Neutrophil (primary cell): ENCODE data around the gene ZCWPW1.

Experiments
- H3K27ac ChIP-seq: fragments of 200-600 bp; sonication (generic); 2 replicates; pipeline ENCODE4 v1.5.1; 2016; ENCODE audit warnings: mild to moderate bottlenecking, moderate library complexity
- H3K27me3 ChIP-seq: fragments of 200-600 bp; sonication (generic); 2 replicates; pipeline ENCODE4 v1.6.0; 2016; ENCODE audit warnings: mild to moderate bottlenecking
- H3K36me3 ChIP-seq: fragments of 200-600 bp; sonication (generic); 2 replicates; pipeline ENCODE4 v1.5.1; 2017
- H3K4me1 ChIP-seq, 2 experiments: fragments of 200-600 bp in 1 of 2; sonication (generic) in 1 of 2; 1 replicate in 1 of 2; 2 replicates in 1 of 2; pipeline versions ENCODE4 v1.5.1 to v1.6.1; 2013 to 2016; ENCODE audit warnings: low read depth in 1 of 2, low read length in 1 of 2, mild to moderate bottlenecking in 1 of 2, moderate library complexity in 1 of 2; ENCODE audit not compliant: control insufficient read depth in 1 of 2, insufficient read depth in 1 of 2
- H3K4me3 ChIP-seq, 2 experiments: fragments of 200-600 bp in 1 of 2; sonication (generic) in 1 of 2; 1 replicate in 1 of 2; 2 replicates in 1 of 2; pipeline ENCODE4 v1.5.1; 2013 to 2016; ENCODE audit warnings: low read depth in 1 of 2, low read length in 1 of 2, mild to moderate bottlenecking in 1 of 2, moderate library complexity in 1 of 2
- H3K9me3 ChIP-seq: fragments of 200-600 bp; sonication (generic); 2 replicates; pipeline ENCODE4 v1.5.1; 2016
- TF ChIP-seq, protein P1 (sequence below): fragments of 200-600 bp; sonication (generic); IDR thresholded peaks from 2 replicates; pipeline ENCODE4 v1.5.1; 2016; ENCODE audit warnings: antibody characterized with exemption

ZCWPW1 gene

DNA sequence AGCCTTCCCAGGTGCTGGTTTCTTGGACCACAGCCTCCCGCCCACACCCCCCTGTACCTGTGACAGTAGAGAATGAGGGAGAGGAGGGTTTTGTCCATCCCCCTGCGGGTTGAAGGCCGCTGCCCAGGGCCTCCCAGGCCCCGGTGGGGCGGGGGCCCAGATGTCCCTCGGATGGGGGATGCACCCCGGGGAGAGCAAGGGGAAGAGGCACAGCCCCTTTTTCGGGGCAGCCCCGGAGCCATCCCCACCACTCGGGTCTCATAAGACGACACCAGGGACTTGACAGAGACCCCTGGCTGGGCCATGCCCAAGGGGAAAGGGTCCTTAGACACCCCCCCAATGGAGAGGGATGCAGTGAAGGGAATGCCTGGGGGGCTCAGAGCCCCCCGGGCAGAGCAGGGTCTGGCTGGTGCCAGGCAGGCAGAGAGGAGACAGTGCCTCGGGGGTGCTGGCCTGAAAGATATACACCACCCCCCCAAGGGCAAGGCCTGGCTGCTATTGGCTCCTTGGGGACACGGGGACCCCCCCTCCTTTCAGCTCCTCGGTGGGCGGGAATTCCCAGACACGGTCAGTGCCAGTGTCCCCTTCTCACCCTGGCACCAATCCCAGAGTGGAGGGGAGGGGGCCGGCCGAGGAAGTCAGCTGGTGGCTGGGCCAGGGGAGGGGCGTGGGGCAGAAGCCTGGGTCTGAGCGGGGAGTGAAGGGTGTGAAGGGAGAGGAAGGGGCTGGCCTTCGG lies 39.3 kb upstream of the ZCWPW1 start:
- peaks cover 99% of the 10 kb centered on the region for H3K36me3 ChIP-seq

DNA sequence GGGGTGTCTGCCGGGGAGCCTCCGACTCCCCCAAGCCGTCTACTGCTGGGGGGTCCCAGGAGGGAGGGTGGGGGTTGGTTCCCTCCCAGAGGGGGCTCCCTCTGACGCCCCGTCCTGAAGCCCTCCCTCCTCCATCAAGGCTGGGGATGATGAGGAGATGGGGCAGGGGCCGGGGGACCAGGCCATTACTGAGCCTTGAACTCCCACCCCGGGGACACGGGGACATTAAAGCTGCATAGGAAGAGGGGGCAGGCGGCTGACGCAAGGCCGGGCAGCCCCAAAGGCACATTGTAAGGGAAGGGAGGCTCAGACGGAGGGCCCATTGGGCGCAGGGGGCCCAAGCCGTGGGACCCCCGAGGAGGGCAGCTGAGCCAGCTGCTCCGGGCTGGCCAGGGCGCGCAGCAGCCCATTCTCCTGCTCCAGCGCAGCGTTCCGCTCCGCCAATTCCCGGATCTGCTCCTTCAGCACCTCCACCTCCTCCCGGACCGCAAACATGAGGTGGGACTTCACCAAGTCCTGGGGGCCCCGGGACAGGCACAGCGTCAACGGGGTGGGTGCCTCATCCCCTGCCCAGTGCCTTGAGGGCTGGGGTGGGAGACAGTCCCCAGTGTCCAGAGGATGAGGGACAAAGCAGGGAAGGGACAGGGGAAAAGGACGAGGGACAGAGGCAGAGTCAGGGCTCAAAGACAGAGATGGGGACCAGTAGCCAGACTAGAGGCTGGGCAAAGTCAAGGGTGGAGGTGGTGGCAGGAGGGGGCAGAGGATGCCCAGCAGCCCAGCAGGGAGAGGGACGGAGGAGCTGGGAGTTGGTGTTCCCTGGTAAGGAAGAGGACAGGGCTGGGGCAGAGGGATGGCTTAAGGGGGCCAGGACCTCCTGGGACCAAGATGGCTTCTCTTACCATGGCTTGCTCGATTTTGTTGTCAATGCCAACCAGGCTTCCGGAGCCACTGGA lies 38.4 kb upstream of the ZCWPW1 start:
- H3K9me3 ChIP-seq, result no peaks in the 10 kb centered on the region
- H3K36me3 ChIP-seq, result peaks cover 99% of the 10 kb centered on the region
- H3K27ac ChIP-seq, result peak overlapping the region; percentile 9
- peaks cover 7 to 14% of the 10 kb centered on the region in 2 experiments for H3K4me1 ChIP-seq
- TF ChIP-seq, protein P1, sequence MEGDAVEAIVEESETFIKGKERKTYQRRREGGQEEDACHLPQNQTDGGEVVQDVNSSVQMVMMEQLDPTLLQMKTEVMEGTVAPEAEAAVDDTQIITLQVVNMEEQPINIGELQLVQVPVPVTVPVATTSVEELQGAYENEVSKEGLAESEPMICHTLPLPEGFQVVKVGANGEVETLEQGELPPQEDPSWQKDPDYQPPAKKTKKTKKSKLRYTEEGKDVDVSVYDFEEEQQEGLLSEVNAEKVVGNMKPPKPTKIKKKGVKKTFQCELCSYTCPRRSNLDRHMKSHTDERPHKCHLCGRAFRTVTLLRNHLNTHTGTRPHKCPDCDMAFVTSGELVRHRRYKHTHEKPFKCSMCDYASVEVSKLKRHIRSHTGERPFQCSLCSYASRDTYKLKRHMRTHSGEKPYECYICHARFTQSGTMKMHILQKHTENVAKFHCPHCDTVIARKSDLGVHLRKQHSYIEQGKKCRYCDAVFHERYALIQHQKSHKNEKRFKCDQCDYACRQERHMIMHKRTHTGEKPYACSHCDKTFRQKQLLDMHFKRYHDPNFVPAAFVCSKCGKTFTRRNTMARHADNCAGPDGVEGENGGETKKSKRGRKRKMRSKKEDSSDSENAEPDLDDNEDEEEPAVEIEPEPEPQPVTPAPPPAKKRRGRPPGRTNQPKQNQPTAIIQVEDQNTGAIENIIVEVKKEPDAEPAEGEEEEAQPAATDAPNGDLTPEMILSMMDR, result no peak
- no peak overlapping the region for H3K4me3 ChIP-seq
- H3K27me3 ChIP-seq, result no peaks in the 10 kb centered on the region

More for the DNA sequence above, 39.3 kb upstream of the ZCWPW1 start:
- Histone ChIP-seq H3K4me3 (no peak overlapping the region), H3K27me3 (no peaks in the 10 kb centered on the region), H3K9me3 (no peaks in the 10 kb centered on the region), H3K4me1 (peaks cover 8 to 15% of the 10 kb centered on the region in 2 experiments), H3K27ac (no peak overlapping the region)
- TF ChIP-seq, protein P1, result no peak

DNA sequence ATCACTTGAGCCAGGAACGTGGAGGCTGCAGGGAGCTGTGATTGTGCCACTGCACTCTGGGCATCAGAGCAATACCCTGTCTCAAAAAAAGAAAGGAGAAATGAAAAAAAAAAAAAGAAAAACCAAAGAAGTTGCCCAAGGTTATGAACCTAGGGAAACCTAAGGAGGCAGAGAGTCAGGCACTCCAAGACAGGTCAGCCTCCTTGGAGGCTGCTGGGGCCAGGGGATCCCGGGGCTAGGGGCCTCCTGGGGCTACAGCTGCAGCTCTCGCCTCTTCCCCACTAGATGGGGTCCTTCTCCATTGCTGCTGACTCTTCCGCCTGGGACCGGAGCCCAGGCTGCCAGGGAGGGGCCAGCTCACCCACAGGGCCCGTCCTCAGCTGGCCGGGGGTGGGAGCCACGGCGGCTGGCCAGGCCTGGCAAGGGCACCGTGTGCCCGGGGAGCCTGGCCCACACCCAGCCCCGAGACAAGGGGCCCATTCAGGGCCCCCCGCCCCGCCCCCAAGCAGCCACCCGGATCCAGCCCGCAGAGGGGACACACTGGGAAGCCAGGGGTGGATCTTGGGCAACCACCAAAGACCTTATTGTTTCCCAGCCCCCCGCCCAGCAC lies 37.3 kb upstream of the ZCWPW1 start:
- Histone ChIP-seq H3K4me1 (peaks cover 7 to 14% of the 10 kb centered on the region in 2 experiments), H3K36me3 (peaks cover 99% of the 10 kb centered on the region), H3K27me3 (no peaks in the 10 kb centered on the region), H3K27ac (peak overlapping the region; percentile 43), H3K9me3 (no peaks in the 10 kb centered on the region), H3K4me3 (no peak overlapping the region)
- TF ChIP-seq, protein P1, result no peak

DNA sequence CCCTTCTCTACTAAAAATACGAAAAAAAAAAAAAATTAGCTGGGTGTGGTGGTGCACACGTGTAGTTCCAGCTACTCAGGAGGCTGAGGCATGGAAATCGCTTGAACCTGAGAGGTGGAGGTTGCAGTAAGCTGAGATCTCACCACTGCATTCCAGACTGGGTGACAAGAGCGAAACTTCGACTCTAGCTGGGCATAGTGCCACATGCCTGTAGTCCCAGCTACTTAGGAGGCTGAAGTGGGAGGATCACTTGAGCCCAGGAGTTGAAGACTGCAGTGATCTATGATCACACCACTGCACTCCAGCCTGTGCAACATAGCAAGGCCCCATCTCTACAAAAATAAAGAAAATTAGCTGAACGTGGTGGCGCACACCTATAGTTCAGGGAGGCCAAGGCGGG lies 36.8 kb upstream of the ZCWPW1 start:
- peaks cover 7 to 12% of the 10 kb centered on the region in 2 experiments for H3K4me1 ChIP-seq
- H3K27ac ChIP-seq, result no peak overlapping the region
- TF ChIP-seq, protein P1, result no peak
- H3K27me3 ChIP-seq, result no peaks in the 10 kb centered on the region
- peaks cover 99% of the 10 kb centered on the region for H3K36me3 ChIP-seq
- no peak overlapping the region for H3K4me3 ChIP-seq
- no peaks in the 10 kb centered on the region for H3K9me3 ChIP-seq

DNA sequence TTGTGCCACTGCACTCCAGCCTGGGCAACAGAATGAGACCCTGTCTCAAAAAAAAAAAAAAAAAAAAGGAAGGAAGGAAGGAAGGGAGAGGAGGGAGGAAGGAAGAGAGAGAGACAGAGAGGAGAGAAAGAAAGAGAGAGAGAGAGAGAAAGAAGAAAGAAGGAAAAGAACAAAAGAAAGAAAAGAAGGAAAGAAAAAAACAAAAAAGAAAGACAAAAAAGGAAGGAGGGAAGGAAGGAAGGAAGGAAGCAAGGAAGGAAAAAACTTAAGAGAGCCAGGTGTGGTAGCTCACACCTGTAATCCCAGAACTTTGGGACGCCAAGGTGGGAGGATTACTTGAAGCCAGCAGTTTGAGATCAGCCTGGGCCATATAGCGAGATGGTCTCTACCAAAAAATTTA lies 36.3 kb upstream of the ZCWPW1 start:
- H3K4me3 ChIP-seq, result no peak overlapping the region
- H3K9me3 ChIP-seq, result no peaks in the 10 kb centered on the region
- H3K27ac ChIP-seq, result no peak overlapping the region
- TF ChIP-seq, protein P1, result no peak
- H3K36me3 ChIP-seq, result peaks cover 99% of the 10 kb centered on the region
- no peaks in the 10 kb centered on the region for H3K27me3 ChIP-seq
- peaks cover 7% of the 10 kb centered on the region in 2 experiments for H3K4me1 ChIP-seq
